Activated T-cell treated with anti-CD3 and anti-CD28 coated beads for 24 hours (primary cell): ENCODE data around the gene CACNA1C.

Experiments
- DNase-seq: peaks from one replicate; pipeline ENCODE4 v3.0.0-alpha.2; 2020; ENCODE audit warnings: low read depth

Gene CACNA1C

DNA sequence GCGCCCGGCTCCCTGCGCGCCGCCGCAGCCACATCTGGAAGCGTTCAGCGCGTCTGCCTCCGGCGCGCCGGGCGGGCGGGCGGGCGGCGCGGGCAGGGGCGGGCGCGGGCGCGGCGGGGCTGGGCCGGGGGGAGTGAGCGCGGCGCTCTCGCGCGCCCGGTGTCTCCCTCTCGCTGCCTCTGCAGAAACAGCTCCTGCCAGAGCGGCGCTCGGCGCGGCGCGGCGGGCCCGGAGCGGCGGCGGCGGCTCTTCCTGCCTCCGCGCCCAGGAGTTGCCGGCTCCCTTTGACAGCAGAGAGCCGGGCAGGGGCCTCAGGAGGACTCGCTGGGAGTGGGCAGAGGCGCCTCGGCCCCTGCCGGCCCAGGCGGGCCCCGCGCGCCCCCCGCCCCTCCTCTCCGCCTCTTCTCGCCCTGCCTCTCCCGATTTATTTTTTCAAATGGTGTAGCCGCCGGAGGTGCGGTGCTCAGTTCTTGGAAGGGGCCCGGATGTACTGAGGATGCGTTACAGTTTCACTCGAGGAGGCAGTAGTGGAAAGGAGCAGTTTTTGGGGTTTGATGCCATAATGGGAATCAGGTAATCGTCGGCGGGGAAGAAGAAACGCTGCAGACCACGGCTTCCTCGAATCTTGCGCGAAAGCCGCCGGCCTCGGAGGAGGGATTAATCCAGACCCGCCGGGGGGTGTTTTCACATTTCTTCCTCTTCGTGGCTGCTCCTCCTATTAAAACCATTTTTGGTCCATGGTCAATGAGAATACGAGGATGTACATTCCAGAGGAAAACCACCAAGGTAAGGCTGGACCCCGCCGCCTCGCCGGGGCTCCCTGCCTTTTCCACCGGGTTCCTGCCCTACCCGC is at the start of gene CACNA1C:
CACNA1C (plus strand) TSS at position 162 of the 853 bp plus-strand sequence; CDS start at position 738, 576 bp downstream.
- no peak for DNase-seq

GRCh38 chr12:2003676-2004112 is 49.1 kb upstream of the CACNA1C start:
- DNase-seq = no peak

DNA sequence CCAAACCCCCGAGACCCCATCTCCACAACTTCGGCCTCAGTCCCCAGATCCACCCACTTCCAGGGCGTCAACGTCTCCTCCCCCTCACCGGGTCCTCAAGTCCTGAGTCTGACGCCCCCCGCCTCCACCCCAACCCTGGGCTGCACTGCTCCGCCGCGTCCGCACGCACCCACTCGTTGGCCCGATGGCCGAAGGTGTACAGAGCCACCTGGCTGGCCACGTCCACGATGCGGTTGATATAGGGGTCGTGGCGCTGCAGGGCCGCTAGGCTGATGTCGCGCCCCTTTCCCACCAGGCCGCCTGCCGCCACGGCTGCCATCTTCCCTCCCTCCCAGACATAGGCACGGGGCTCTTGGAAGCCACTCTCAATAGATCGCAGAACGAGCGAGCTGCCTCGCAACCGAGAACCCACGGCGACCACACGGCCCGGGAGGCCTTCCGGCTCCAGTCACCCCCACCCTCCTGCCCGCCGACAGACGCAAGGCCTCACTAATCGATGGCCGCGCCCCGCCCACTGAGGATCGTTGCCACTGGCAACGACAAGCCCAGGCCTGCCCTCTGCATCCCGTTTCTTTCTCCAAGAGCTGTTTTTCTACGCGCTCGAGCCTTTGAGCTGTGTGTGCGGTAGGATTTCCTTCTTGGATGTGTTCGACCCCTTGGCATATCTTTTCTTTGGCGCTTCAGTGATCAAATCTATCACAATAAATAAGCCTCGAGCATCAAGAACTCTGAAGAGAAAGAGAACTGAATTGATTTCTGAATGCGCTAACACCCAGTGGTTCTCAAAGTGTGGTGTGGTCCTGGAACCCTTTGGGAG is 48.5 kb upstream of the CACNA1C start, which contains the start of gene DCP1B:
DCP1B (minus strand) TSS at position 345 of the 817 bp plus-strand sequence; CDS start at position 319, 26 bp downstream.
- DNase-seq = peak; percentile 92

GRCh38 chr12:2008677-2009076 is 44.1 kb upstream of the CACNA1C start:
- DNase-seq = no peak

DNA sequence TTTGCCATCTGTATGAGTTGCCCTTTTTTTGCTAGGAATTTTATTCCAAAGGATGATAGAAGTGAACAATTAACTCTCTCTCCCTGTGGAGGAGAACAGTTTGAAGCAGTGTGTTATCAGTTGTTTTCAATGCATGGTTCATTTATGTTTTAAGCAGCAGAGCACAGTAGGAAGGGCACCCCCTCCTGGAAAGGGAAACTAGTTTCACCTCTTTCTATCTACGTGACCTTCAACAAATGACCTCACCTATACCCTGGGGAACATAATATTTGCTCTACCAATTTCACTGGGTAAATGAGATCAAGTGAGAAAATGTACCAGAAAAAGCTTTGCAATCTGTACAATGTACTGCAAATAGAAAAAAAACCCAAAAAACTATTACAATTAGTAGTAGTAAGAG is 43.2 kb upstream of the CACNA1C start:
- no peak for DNase-seq

DNA sequence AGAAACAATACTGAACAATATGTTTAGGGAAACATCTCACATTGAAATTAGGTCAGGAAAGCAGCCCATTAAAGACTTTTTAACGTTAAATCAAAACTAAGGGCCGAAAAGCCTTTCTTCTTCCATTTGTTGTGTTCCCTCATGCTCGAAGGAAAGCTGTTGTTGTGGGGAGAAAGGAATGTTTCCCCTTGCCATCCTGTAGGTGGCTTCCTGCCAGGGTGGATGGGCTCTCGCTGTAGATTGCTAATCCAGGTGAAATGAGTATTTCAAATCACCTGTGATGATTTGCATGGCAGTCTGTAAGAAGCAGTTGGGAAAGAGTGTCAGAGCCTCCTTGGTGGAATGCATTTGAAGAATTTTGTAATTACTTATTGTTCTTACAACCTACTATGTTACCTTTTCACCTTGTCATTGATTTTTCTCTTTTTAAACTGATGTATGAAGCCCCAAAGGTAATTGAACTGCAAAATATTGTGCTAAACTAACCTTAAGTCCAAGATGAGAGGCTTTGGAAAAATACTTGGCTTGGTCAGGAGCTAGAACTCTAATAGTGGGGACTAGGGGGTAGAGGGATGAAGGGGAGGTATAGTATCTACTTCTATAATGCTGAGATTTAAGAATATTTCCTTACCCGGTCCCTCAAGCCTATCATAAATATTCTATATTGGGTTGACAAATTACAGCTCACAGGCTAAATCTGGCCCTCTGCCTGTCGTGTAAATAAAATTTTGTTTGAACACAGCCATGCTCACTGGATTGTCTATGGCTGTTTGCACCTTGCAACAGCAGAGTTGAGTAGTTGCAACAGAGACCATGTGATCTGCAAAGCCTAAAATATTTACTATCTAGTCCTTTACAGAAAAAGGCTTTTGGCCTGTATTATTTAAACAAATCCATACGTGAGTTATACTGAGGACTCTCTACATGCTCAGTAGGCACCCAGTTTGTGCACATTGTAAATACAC is 40.9 kb upstream of the CACNA1C start:
- no peak for DNase-seq

GRCh38 chr12:2013086-2013485 is 39.7 kb upstream of the CACNA1C start:
- DNase-seq = no peak

DNA sequence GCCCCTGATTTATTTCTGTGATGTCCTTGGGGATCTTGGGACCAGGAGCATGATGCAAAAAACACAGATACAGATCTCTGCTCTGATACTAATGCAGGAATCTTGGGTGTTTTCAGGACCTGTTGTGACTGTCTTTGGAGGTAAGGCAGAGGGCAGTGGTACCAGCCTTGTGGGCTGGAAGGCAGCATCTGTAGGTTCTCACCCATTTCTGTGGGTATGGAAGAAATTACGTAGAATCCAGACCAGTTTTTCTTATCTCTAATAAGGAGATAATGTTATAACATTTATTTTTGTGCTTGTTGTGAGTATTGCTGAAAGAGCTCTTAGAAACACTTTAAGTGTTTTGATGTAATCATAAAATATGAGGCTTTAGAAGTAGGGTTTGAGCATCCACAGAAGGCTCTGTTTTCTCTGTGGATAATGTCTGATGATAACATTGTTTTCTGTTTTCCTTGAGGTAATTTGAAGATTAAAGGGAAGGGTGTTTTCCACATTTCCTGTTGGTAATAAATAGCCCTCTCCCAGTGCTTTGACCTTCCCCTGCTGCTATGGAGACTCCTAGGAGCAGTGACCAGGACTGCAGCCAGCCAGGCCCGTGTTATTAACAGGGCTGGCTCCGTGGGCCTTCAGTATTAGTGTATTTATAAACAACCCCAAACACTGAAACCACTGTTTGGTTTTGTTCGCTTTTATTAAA is 39.1 kb upstream of the CACNA1C start:
- no peak for DNase-seq

- no peak for DNase-seq
Observed at GRCh38 chr12:2014231-2014630, 38.6 kb upstream of the CACNA1C start.

- no peak for DNase-seq
Observed at GRCh38 chr12:2016862-2017545, 35.8 kb upstream of the CACNA1C start.

- DNase-seq = no peak
Observed at GRCh38 chr12:2017546-2018337, 35.0 kb upstream of the CACNA1C start.

GRCh38 chr12:2018391-2018790 is 34.4 kb upstream of the CACNA1C start:
- DNase-seq = no peak

DNA sequence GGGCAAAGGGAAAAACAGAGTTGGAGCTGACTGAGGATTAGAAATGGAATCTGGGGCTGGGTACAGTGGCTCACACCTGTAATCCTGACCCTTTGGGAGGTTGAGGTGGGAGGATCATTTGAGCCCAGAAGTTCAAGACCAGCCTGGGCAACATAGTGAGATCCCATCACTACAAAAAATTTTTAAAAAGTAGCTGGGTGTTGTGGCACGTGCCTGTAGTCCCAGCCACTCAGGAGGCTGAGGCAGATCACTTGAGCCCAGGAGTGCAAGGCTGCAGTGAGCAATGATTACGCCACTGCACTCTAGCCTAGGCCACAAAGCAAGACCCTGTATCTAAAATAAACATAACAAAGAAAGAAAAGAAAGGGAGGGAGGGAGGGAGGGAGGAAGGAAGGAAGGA is 33.7 kb upstream of the CACNA1C start:
- DNase-seq = no peak

DNA sequence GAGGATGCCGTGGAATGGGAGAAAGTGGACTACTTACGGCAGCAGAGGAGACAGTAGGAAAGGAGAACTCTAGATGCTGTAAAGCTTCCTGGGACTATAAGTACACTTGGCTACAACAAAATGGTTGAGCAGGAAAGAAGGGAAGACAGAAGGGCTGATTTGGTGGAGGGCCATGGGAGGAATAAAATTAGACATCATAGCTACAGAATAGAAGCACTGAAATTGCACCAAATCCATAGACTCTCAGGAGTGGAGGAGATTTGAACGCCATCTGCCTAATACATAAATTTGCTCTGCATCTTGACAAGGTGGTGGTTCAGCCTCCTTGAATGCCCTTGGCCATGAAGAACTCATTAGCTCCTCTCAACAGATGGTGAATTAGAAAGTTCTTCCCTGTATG is 32.3 kb upstream of the CACNA1C start:
- no peak for DNase-seq

- no peak for DNase-seq
Observed at GRCh38 chr12:2023365-2023764, 29.4 kb upstream of the CACNA1C start.

GRCh38 chr12:2027351-2027750 is 25.4 kb upstream of the CACNA1C start:
- DNase-seq = no peak

- DNase-seq = no peak
Observed at GRCh38 chr12:2029851-2030250, 22.9 kb upstream of the CACNA1C start.

DNA sequence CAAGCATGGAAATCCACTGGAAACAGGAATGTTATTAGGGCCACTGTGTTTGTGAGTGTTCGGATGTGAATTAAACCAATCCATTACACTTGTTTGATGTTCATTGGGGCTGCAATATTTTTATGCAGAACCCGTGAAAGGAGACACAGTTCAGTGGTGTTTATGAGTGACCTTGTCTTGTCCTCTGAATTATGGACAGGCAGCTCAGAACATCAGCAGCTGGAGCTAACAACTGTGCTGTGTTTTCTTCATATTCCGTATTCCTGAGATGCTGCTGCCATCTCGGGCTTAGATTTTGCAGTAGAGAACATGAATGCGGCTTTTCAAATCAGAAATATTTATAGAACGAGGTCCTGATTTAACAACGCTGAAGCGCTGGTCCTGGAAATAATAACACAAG is 20.3 kb upstream of the CACNA1C start:
- no peak for DNase-seq

DNA sequence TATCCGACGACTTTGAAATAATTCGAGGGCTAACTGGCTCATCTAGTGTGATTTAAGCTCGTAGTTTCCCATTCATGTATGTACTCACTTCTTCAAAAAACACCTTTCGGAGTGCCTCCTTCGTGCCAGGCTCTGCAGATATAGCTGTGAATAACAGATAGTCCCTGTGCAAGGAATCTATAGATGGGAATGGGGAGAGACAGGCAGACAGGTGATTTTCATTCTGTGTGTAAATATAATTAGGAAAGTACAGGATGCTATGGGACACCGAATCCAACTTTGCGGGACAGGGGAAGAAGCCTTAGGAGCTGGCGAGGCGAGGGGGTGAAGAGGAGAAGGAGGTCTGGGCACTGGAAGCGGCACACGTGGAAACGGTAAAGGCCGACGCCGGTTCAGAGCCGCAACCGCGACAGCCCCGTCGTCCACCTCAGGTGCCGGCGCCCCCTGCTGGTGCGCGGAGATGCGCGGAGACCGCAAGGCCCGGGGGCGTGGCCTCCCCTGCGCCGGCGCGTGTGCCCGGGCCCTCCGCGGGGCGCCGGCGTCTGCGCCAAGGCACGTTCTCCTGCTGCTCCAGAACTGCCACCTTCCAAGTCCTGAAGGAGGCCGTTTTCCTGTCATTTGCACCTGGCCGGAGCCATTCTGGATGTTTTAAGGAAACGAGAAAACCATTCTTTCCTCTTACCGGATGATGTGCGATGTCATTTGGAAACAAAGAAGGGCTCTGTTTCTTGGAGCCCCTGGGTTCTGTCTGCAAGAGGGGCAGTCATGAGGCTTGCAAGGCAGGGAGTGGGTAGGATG is 18.0 kb upstream of the CACNA1C start:
- peak; percentile 81 for DNase-seq
